Large intestine (tissue), 3 donors: Measurements from ENCODE around the gene CD151. TPM values are rescaled to one million over a fixed set of nuclear protein-coding genes. Genes with fewer than 3 reads are reported as not detected.

Experiments used
- DNase-seq, 2 donors: peaks; one replicate each; pipeline versions ENCODE4 v3.0.0 to v3.0.0-alpha.2; 2013
- H3K27ac ChIP-seq: one replicate; pipeline ENCODE4 v1.5.1; 2013; ENCODE audit warnings: low read length
- H3K27me3 ChIP-seq: 2 replicates; pipeline ENCODE4 v1.6.1; 2013; ENCODE audit warnings: low read length; ENCODE audit not compliant: control insufficient read depth, insufficient read depth
- H3K36me3 ChIP-seq: 2 replicates; pipeline ENCODE4 v1.6.1; 2013; ENCODE audit warnings: low read length; ENCODE audit not compliant: control insufficient read depth, insufficient read depth
- H3K4me1 ChIP-seq: one replicate; pipeline ENCODE4 v1.6.1; 2013; ENCODE audit warnings: low read length; ENCODE audit not compliant: control insufficient read depth, insufficient read depth
- H3K4me3 ChIP-seq: one replicate; pipeline ENCODE4 v1.5.1; 2013; ENCODE audit warnings: low read length
- H3K9me3 ChIP-seq: one replicate; pipeline ENCODE4 v1.6.1; 2013; ENCODE audit warnings: mild to moderate bottlenecking, low read depth, low read length, moderate library complexity; ENCODE audit not compliant: control insufficient read depth
- WGBS: methylation state at CpG from one replicate; pipeline ENCODE4 v1.1.5; 2013; ENCODE audit warnings: low lambda C conversion rate; ENCODE audit not compliant: insufficient coverage; 5-methylcytosine and 5-hydroxymethylcytosine counted together
- polyA plus RNA-seq: library from polyadenylated mRNA; unstranded; fragments of 120-200 nt; gene quantifications from one replicate; pipeline ENCODE4 v1.2.1, GENCODE V29; 2013

Gene CD151
- polyA plus RNA-seq, 1 donor: 317 TPM

DNA sequence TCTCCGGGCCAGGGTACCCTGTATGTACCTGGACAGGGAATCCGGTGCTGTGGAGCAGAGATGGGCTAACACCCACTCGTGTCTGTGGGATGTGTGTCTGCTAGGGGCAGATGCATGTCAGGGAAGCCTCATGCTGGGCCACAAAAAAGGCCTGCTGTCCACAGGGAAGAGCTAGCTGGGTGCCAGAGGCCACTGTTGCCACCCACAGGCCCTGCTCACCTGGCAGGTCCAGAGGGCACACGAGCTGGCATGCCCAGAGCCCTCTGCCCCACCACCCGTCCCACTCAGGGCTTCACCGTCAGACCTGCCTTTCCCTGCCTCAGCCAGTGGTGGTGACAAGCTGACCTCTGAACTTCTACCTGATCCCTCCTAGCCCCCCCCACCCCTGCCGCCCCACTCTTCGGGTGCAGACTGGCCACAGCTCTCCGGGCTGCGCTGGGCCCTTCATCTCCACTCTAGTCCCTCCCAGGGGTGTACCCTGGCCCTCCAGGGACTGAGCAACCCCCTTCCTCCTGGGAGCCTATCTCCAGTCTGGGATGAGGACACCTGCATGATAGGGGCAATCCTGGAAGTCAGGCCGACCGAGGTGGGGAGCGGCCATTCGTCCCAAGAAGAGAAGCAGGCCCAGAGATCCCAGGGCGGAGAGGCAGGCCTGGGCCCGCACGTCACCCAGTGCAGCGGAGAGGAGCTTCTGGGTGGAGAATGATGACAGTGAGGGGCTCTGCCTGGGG, 36.0 kb upstream of the CD151 start:
- no peaks in the 10 kb centered on the region for H3K27me3 ChIP-seq
- peaks cover 36% of the 10 kb centered on the region for H3K36me3 ChIP-seq
- no peak for DNase-seq
- peaks cover under 1% of the 10 kb centered on the region for H3K9me3 ChIP-seq
- peak overlapping the region; percentile 58 for H3K4me3 ChIP-seq
- peaks cover 30% of the 10 kb centered on the region for H3K4me1 ChIP-seq
- WGBS: no CpG with 5 or more reads among the region's 18 CpGs
- peak overlapping the region; percentile 83 for H3K27ac ChIP-seq

DNA sequence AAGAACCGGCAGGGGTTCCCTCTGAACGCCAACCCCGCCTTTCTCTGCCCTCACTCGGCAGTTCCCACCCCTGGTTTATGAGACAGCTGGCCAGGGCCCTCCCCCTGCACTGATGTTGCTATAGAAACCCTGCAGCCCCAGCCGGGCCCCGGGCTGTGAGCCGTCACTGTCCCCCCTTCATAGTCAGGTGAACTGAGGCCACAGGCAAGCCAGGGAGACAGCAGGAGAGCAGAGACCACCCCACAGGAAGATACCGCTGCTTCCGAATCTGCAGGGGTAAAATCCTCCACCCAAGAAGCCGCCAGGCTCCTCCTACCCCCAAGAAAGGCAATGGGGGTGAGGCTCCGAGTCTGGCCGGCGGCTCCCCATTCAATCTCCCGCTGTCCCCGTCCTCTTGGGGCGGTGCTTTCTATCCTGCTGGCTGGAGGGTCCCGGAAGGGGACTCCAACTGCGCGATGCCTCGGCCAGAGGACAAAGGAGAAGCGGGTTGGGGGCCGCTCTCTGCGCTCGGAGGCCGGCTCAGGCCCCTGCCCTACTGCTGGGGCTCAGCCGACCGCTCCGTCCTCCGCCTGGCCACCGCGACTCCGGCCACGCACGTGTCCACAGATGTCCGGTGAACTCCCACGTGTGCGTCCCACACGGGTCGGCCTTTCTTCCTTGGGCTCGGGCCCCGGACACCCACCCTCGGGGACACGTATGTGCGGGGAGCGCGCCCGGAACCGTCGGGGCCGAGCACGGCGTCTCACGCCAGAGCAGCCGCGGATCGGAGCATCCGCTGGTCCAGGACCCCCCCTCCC, 35.3 kb upstream of the CD151 start:
- H3K9me3 ChIP-seq: peaks cover 3% of the 10 kb centered on the region
- peaks cover 30% of the 10 kb centered on the region for H3K4me1 ChIP-seq
- peak overlapping the region; percentile 58 for H3K4me3 ChIP-seq
- peaks cover 43% of the 10 kb centered on the region for H3K36me3 ChIP-seq
- DNase-seq: peak in 1 of 2 donors; percentile 88
- WGBS: no CpG with 5 or more reads among the region's 57 CpGs
- no peaks in the 10 kb centered on the region for H3K27me3 ChIP-seq
- peak overlapping the region; percentile 83 for H3K27ac ChIP-seq

DNA sequence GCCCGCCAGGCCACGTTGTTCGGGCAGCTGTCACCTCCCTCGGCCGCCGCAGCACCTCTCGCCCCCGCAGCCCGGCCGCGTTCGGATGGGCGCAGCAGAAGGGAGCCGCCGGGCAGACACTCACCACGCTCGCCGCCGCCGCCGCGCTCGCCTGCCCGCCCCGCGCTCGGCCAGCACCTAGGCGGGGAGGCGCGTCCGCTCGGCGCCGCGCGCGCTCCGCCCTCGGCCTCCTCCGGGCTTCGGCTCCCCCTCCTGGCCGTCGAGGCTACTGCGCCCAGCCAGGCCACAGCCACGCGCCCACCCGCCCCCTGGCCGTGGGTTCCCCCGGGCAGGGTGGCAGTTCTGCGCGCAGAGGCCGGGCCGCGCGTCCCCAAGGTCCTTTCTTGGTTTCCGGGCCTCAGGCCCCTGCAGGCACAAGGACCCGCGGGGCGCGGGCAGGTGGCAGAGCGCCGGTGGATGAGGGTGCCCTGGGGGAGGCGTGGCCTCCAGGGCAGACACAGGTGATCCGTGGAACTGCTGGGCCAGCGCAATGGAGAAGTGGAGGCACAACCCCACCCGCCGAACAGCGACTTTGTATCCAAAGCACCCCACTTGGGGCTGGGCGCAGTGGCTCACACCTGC, 34.5 kb upstream of the CD151 start, which contains the start of gene SLC25A22:
Gene SLC25A22, minus strand, starts transcription at position 189 of the 621 bp plus-strand sequence. CDS start 3,275 bp downstream, outside the sequence.
- H3K27ac ChIP-seq: peak within 1 kb of the TSS; percentile 83
- no peaks in the 10 kb centered on the region for H3K27me3 ChIP-seq
- H3K9me3 ChIP-seq: peaks cover 3% of the 10 kb centered on the region
- peaks cover 45% of the 10 kb centered on the region for H3K36me3 ChIP-seq
- no CpG with 5 or more reads among the region's 69 CpGs for WGBS
- peaks cover 30% of the 10 kb centered on the region for H3K4me1 ChIP-seq
- peak; percentile 78 to 84 for DNase-seq
- peak within 1 kb of the TSS; percentile 58 for H3K4me3 ChIP-seq

DNA sequence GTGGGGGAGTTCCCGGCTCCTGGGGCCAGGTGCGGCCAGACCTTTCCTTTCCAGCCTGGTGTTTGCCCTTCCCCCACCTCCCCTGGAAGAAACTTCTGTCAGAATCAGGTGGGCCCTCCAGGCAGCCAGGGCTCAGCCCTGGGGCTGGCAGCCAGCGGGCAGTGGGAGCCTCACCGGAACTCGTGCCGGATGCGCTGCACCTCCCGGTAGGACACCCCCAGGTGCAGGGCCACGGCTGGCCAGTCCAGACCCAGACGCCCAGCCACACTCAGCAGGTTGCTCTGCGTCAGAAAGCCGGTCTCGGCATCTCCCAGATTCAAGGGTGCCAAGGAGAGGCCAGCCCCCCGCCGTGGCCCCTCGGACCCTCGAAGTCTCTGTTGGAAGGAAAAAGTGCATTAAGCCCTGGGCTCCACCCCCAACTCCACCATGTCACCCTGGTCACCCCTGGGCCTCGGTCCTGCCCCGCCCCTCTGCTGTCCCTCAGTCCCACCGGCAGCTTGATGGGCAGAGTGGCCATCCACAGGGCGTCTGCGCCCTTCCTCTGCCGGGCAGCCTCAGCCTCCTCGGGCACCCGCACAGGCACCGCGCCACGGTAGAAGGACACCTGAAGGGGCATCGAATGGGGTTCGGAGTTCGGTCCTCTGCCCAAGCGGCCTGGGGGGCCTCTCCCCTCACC, 33.0 kb upstream of the CD151 start:
- WGBS: no CpG with 5 or more reads among the region's 32 CpGs
- H3K36me3 ChIP-seq: peaks cover 34% of the 10 kb centered on the region
- H3K9me3 ChIP-seq: peaks cover 3% of the 10 kb centered on the region
- H3K4me3 ChIP-seq: no peak overlapping the region
- H3K4me1 ChIP-seq: peaks cover 41% of the 10 kb centered on the region
- no peak for DNase-seq
- H3K27ac ChIP-seq: no peak overlapping the region
- H3K27me3 ChIP-seq: no peaks in the 10 kb centered on the region

DNA sequence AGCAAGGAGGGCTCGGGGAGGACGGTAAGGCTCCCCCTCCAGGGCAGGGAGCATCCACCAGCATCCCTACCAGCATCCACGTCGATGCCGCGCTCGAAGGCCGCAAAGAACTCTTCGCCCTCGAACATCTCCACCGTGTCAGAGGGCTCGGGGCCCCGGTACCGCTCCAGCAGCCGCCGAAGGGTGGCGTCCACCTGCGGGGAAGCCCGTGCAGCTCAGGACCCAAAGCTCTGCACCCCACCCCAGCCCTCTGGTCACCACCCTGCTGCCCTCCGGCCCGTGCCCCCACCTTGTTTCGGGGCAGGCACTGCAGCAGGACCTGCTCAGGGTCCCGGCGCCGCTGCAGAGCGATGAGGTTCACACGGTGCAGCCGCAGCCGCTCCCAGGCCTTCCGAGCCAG, 32.3 kb upstream of the CD151 start:
- Histone ChIP-seq H3K4me3 (no peak overlapping the region), H3K27ac (no peak overlapping the region), H3K36me3 (peaks cover 34% of the 10 kb centered on the region), H3K9me3 (peaks cover 3% of the 10 kb centered on the region), H3K4me1 (peaks cover 34% of the 10 kb centered on the region), H3K27me3 (no peaks in the 10 kb centered on the region)
- no CpG with 5 or more reads among the region's 30 CpGs for WGBS
- DNase-seq: no peak

DNA sequence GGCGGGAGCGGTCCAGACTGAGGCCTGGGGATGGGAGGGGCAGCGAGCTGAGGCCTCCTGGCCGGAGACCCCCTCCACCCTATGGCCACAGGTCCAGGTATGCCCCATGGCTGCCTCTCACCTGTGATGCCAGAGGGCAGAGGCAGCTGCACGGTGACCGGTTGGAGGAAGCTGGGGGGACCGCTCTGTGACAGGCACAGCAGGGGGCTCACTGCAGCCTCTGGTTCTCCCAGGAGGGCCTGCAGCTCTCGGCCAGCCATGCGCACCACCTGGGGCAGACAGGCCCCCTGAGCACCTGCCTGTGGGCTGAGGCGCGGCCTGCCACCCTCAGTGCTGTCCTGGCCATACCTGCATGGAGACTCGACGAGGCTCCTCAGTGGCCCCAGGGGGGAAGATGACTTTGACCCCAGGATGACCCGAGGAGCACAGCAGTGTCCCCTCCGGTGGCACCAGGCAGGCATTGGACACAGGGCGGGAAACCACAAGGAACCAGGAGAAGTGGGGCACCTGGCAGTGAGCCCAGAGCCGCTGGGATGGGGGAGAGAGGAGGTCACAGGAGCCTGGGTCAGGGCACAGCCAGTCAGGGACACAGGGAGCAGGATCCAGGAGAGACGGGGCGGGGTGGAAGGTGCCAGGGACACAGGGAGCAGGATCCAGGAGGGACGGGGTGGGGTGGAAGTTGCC, 31.5 kb upstream of the CD151 start:
- 100% methylated on average over 1 of the region's 20 CpGs for WGBS
- H3K36me3 ChIP-seq: peaks cover 34% of the 10 kb centered on the region
- DNase-seq: no peak
- H3K27me3 ChIP-seq: no peaks in the 10 kb centered on the region
- H3K4me1 ChIP-seq: peaks cover 28% of the 10 kb centered on the region
- no peak overlapping the region for H3K4me3 ChIP-seq
- no peak overlapping the region for H3K27ac ChIP-seq
- H3K9me3 ChIP-seq: peaks cover 3% of the 10 kb centered on the region

DNA sequence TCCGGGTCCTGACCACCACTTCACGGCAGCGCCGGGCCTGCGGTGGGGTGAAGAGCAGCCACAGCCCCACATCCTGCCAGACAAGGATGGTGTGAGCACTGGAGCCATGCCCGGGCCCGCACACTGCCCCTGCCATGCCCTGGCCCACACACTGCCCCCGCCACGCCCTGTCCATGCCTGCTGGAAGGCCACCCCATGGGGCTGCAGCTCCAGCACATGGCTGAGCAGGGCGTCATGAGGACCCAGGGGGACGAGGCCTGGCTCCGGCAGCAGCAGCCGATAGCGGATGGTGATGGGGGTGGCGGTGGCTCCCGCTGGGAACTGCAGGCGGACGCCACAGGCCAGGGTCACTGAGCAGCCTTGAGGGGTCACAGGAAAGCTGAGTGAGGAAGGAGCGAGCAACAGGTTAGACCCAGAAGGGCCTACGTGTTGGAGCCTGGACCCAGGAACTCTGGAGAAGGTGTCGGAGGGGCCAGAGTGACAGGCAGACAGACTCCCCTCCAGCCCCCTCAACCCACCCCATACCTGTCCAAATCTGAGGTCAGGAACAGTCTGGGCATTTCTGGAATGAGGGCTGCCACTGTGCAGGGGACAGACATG, 30.6 kb upstream of the CD151 start:
- Histone ChIP-seq H3K9me3 (peaks cover 3% of the 10 kb centered on the region), H3K36me3 (peaks cover 34% of the 10 kb centered on the region), H3K27me3 (no peaks in the 10 kb centered on the region), H3K4me3 (no peak overlapping the region), H3K4me1 (peaks cover 19% of the 10 kb centered on the region), H3K27ac (no peak overlapping the region)
- DNase-seq: no peak
- no CpG with 5 or more reads among the region's 21 CpGs for WGBS

DNA sequence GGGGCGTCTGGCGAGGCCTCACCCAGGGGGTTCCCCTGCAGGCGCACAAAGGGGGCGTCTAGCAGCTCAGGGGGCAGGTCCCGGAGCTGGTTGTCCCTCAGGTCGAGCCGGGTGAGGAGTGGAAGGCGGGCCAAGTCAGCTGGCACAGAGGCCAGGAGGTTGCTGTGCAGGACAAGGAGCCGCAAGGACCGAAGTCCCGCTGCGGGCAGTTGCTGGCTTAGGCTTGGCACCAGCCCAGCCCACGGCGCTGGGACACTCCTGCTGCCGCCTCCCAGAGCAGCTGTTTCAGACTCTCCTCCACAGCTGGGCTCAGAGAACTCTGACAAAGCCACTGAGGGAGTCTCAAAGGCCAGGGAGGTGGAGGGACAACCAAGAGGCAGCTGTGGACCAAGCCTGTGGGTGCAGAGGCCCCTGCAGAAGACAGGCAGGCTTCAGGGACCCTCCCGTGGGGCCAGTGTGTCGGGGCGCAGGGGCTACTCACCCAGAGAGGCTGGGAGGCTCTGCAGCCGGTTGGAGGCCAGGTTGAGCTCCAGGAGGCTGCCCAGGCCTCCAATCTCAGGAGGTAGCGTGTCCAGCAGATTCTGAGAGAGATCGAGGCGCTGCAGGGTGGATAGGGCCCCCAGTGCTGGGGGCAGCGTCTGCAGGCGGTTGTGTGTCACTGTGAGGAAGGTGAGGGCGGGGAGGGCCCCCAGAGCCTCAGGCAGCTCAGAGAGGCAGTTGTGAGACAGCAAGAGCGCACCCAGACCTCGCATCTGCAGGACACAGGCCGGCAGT, 29.9 kb upstream of the CD151 start:
- no CpG with 5 or more reads among the region's 28 CpGs for WGBS
- Histone ChIP-seq H3K9me3 (peaks cover 3% of the 10 kb centered on the region), H3K27me3 (no peaks in the 10 kb centered on the region), H3K27ac (no peak overlapping the region), H3K36me3 (peaks cover 34% of the 10 kb centered on the region), H3K4me3 (no peak overlapping the region), H3K4me1 (peaks cover 18% of the 10 kb centered on the region)
- no peak for DNase-seq

- no CpG with 5 or more reads among the region's 8 CpGs for WGBS
Measured at GRCh38 chr11:803467-803742, 29.3 kb upstream of the CD151 start.

More at GRCh38 chr11:803467-803742, 29.3 kb upstream of the CD151 start:
- Histone ChIP-seq H3K36me3 (peaks cover 34% of the 10 kb centered on the region), H3K4me1 (peaks cover 19% of the 10 kb centered on the region), H3K4me3 (no peak overlapping the region), H3K27me3 (no peaks in the 10 kb centered on the region), H3K27ac (no peak overlapping the region), H3K9me3 (peaks cover 3% of the 10 kb centered on the region)
- DNase-seq: no peak
